ENCODE data around the gene SLC16A10. TPM values are rescaled to one million over a fixed set of nuclear protein-coding genes. Genes with fewer than 3 reads are reported as not detected.

SLC16A10 gene
- total RNA-seq, 1 experiment from 2014 or later, result 0.18 TPM

DNA sequence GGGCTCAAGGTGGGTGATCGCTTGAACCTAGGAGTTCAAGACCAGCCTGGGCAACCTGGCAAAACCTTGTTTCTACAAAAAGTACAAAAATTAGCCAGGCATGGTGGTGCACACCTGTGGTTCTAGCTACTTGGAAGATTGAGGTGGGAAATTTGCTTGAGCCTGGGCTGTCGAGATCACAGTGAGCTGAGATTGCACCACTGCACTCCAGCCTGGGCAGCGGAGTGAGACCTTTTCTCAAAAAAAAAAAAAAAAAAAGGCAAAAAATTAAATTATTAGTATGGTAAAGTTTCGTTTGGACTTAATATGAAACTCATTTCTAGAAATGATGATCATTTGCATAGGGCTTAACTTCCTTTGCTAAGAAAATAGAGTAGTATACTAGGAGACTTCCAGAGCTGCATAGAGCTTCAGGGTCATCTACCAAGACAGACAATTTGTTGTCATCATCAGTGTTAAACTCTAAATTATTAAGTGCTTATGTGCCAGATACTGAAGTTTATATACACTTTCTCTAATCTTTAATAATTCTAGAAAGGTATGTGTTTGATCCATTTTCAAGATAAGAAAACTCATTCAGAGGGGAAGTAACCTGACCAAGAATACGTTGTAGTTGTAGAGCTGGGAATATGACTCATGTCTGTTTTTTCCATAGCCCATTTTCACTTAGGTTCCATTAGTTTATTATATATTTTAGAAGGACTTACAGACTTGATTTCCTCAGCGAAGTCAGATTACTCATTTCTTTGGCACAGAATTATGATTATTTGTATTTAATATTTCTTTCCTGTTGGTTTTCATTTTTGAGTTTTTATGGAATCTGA lies 84.5 kb downstream of the SLC16A10 start:
- no peak for ATAC-seq
- no peaks in the 10 kb centered on the region for H3K4me1 ChIP-seq (ENCODE audit: control insufficient read depth, insufficient read depth, low read length)
- no TSS peak for BruUV-seq (replicated peaks)
- no peak overlapping the region for H3K27ac ChIP-seq (ENCODE audit: low read length)
- TF ChIP-seq POLR2AphosphoS5 (IDR thresholded peaks at IDR 0.05; ENCODE audit: low read depth, low read length) (no peak), SIN3A (IDR thresholded peaks at IDR 0.05; ENCODE audit: borderline replicate concordance, insufficient read depth, low read depth, low read length) (no peak), TCF7L2 (IDR thresholded peaks at IDR 0.05; ENCODE audit: low read depth, low read length) (no peak)
- TF ChIP-seq, protein P1, sequence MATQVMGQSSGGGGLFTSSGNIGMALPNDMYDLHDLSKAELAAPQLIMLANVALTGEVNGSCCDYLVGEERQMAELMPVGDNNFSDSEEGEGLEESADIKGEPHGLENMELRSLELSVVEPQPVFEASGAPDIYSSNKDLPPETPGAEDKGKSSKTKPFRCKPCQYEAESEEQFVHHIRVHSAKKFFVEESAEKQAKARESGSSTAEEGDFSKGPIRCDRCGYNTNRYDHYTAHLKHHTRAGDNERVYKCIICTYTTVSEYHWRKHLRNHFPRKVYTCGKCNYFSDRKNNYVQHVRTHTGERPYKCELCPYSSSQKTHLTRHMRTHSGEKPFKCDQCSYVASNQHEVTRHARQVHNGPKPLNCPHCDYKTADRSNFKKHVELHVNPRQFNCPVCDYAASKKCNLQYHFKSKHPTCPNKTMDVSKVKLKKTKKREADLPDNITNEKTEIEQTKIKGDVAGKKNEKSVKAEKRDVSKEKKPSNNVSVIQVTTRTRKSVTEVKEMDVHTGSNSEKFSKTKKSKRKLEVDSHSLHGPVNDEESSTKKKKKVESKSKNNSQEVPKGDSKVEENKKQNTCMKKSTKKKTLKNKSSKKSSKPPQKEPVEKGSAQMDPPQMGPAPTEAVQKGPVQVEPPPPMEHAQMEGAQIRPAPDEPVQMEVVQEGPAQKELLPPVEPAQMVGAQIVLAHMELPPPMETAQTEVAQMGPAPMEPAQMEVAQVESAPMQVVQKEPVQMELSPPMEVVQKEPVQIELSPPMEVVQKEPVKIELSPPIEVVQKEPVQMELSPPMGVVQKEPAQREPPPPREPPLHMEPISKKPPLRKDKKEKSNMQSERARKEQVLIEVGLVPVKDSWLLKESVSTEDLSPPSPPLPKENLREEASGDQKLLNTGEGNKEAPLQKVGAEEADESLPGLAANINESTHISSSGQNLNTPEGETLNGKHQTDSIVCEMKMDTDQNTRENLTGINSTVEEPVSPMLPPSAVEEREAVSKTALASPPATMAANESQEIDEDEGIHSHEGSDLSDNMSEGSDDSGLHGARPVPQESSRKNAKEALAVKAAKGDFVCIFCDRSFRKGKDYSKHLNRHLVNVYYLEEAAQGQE (IDR thresholded peaks at IDR 0.05; ENCODE audit: insufficient read depth in 1 of 2, low read depth in 2 of 2, low read length in 1 of 2), result no peak
- TF ChIP-seq, protein P2, sequence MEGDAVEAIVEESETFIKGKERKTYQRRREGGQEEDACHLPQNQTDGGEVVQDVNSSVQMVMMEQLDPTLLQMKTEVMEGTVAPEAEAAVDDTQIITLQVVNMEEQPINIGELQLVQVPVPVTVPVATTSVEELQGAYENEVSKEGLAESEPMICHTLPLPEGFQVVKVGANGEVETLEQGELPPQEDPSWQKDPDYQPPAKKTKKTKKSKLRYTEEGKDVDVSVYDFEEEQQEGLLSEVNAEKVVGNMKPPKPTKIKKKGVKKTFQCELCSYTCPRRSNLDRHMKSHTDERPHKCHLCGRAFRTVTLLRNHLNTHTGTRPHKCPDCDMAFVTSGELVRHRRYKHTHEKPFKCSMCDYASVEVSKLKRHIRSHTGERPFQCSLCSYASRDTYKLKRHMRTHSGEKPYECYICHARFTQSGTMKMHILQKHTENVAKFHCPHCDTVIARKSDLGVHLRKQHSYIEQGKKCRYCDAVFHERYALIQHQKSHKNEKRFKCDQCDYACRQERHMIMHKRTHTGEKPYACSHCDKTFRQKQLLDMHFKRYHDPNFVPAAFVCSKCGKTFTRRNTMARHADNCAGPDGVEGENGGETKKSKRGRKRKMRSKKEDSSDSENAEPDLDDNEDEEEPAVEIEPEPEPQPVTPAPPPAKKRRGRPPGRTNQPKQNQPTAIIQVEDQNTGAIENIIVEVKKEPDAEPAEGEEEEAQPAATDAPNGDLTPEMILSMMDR (IDR thresholded peaks at IDR 0.05), result no peak
- intact Hi-C loops (cut with micrococcal nuclease; ENCODE audit: unreplicated experiment) (no loop called here), in situ Hi-C loops (cut with HindIII; ENCODE audit: low pct_unique_long_range_greater_than_20kb, low sequenced_read_pairs) (no loop called here)
- CTCF ChIA-PET, result no interaction called here
- no peak for DNase-seq (ENCODE audit: low read depth, low spot score)
- no peak overlapping the region for H3K4me3 ChIP-seq (ENCODE audit: low read depth in 2 of 2, low read length in 2 of 2)
- POLR2A ChIA-PET, result interaction anchor here (0.7 kb wide), 1 partner anchor 14 kb away, joined by 8 read pairs; no protein-coding TSS in a partner anchor
- no peaks in the 10 kb centered on the region for H3K9me3 ChIP-seq (ENCODE audit: control insufficient read depth, insufficient read depth, low read depth, low read length)
- H3K27me3 ChIP-seq (ENCODE audit: control insufficient read depth, insufficient read depth, low read length), result peaks cover 27% of the 10 kb centered on the region
- H3K36me3 ChIP-seq (ENCODE audit: control insufficient read depth, insufficient read depth, low read length), result no peaks in the 10 kb centered on the region

DNA sequence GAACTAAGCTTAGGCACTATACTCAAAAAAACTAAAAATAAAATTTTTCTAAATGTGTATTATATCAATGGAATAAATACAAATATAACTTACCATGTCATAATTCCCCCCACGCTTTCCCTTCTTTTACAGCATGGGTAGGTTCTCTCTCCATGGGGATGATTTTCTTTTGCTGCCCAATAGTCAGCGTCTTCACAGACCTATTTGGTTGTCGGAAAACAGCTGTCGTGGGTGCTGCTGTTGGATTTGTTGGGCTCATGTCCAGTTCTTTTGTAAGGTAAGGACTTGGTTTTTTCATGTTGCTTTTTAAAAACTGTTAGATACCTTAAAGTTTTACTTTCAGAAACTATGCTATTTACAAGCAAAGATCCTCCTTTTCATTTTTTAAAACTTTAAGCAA lies 85.3 kb downstream of the SLC16A10 start:
- no TSS peak for BruUV-seq (replicated peaks)
- Histone ChIP-seq H3K27me3 (ENCODE audit: control insufficient read depth, insufficient read depth, low read length) (peaks cover 30% of the 10 kb centered on the region), H3K9me3 (ENCODE audit: control insufficient read depth, insufficient read depth, low read depth, low read length) (no peaks in the 10 kb centered on the region), H3K36me3 (ENCODE audit: control insufficient read depth, insufficient read depth, low read length) (no peaks in the 10 kb centered on the region), H3K27ac (ENCODE audit: low read length) (no peak overlapping the region), H3K4me3 (ENCODE audit: low read depth in 2 of 2, low read length in 2 of 2) (no peak overlapping the region), H3K4me1 (ENCODE audit: control insufficient read depth, insufficient read depth, low read length) (no peaks in the 10 kb centered on the region)
- in situ Hi-C loops (cut with HindIII; ENCODE audit: low pct_unique_long_range_greater_than_20kb, low sequenced_read_pairs), result no loop called here
- DNase-seq (ENCODE audit: low read depth, low spot score) (no peak), ATAC-seq (no peak)
- intact Hi-C loops (cut with micrococcal nuclease; ENCODE audit: unreplicated experiment), result no loop called here
- ChIA-PET CTCF (no interaction called here), POLR2A (no interaction called here)
- no peak for TF ChIP-seq POLR2AphosphoS5 (IDR thresholded peaks at IDR 0.05; ENCODE audit: low read depth, low read length)
- TF ChIP-seq TCF7L2 (IDR thresholded peaks at IDR 0.05; ENCODE audit: low read depth, low read length), result no peak
- TF ChIP-seq, protein P2 (IDR thresholded peaks at IDR 0.05), result no peak
